Measurements from ENCODE around the gene TMPRSS4.

- no peak for TF ChIP-seq POLR2AphosphoS5 (IDR thresholded peaks at IDR 0.05; ENCODE audit: low read depth)
- TF ChIP-seq, protein P1, sequence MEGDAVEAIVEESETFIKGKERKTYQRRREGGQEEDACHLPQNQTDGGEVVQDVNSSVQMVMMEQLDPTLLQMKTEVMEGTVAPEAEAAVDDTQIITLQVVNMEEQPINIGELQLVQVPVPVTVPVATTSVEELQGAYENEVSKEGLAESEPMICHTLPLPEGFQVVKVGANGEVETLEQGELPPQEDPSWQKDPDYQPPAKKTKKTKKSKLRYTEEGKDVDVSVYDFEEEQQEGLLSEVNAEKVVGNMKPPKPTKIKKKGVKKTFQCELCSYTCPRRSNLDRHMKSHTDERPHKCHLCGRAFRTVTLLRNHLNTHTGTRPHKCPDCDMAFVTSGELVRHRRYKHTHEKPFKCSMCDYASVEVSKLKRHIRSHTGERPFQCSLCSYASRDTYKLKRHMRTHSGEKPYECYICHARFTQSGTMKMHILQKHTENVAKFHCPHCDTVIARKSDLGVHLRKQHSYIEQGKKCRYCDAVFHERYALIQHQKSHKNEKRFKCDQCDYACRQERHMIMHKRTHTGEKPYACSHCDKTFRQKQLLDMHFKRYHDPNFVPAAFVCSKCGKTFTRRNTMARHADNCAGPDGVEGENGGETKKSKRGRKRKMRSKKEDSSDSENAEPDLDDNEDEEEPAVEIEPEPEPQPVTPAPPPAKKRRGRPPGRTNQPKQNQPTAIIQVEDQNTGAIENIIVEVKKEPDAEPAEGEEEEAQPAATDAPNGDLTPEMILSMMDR (conservative IDR thresholded peaks at IDR 0.05; ENCODE audit: low read depth in 2 of 2): no peak
- TF ChIP-seq EZH2 (IDR thresholded peaks at IDR 0.05; ENCODE audit: low read depth, unreplicated experiment): no peak
- TF ChIP-seq NANOG (IDR thresholded peaks at IDR 0.05; ENCODE audit: borderline replicate concordance): no peak
- TF ChIP-seq, protein P2, sequence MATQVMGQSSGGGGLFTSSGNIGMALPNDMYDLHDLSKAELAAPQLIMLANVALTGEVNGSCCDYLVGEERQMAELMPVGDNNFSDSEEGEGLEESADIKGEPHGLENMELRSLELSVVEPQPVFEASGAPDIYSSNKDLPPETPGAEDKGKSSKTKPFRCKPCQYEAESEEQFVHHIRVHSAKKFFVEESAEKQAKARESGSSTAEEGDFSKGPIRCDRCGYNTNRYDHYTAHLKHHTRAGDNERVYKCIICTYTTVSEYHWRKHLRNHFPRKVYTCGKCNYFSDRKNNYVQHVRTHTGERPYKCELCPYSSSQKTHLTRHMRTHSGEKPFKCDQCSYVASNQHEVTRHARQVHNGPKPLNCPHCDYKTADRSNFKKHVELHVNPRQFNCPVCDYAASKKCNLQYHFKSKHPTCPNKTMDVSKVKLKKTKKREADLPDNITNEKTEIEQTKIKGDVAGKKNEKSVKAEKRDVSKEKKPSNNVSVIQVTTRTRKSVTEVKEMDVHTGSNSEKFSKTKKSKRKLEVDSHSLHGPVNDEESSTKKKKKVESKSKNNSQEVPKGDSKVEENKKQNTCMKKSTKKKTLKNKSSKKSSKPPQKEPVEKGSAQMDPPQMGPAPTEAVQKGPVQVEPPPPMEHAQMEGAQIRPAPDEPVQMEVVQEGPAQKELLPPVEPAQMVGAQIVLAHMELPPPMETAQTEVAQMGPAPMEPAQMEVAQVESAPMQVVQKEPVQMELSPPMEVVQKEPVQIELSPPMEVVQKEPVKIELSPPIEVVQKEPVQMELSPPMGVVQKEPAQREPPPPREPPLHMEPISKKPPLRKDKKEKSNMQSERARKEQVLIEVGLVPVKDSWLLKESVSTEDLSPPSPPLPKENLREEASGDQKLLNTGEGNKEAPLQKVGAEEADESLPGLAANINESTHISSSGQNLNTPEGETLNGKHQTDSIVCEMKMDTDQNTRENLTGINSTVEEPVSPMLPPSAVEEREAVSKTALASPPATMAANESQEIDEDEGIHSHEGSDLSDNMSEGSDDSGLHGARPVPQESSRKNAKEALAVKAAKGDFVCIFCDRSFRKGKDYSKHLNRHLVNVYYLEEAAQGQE (IDR thresholded peaks at IDR 0.05; ENCODE audit: unreplicated experiment): no peak
- TF ChIP-seq JUNB (IDR thresholded peaks at IDR 0.05; ENCODE audit: unreplicated experiment): no peak
- no peak for TF ChIP-seq EZH2phosphoT487 (IDR thresholded peaks at IDR 0.05; ENCODE audit: unreplicated experiment)
- TF ChIP-seq STAT1 (IDR thresholded peaks at IDR 0.05; ENCODE audit: unreplicated experiment): no peak
- no peak for TF ChIP-seq CREB1 (CRISPR knock-in tag; IDR thresholded peaks at IDR 0.05; ENCODE audit: low read depth)
- TF ChIP-seq, protein P3, sequence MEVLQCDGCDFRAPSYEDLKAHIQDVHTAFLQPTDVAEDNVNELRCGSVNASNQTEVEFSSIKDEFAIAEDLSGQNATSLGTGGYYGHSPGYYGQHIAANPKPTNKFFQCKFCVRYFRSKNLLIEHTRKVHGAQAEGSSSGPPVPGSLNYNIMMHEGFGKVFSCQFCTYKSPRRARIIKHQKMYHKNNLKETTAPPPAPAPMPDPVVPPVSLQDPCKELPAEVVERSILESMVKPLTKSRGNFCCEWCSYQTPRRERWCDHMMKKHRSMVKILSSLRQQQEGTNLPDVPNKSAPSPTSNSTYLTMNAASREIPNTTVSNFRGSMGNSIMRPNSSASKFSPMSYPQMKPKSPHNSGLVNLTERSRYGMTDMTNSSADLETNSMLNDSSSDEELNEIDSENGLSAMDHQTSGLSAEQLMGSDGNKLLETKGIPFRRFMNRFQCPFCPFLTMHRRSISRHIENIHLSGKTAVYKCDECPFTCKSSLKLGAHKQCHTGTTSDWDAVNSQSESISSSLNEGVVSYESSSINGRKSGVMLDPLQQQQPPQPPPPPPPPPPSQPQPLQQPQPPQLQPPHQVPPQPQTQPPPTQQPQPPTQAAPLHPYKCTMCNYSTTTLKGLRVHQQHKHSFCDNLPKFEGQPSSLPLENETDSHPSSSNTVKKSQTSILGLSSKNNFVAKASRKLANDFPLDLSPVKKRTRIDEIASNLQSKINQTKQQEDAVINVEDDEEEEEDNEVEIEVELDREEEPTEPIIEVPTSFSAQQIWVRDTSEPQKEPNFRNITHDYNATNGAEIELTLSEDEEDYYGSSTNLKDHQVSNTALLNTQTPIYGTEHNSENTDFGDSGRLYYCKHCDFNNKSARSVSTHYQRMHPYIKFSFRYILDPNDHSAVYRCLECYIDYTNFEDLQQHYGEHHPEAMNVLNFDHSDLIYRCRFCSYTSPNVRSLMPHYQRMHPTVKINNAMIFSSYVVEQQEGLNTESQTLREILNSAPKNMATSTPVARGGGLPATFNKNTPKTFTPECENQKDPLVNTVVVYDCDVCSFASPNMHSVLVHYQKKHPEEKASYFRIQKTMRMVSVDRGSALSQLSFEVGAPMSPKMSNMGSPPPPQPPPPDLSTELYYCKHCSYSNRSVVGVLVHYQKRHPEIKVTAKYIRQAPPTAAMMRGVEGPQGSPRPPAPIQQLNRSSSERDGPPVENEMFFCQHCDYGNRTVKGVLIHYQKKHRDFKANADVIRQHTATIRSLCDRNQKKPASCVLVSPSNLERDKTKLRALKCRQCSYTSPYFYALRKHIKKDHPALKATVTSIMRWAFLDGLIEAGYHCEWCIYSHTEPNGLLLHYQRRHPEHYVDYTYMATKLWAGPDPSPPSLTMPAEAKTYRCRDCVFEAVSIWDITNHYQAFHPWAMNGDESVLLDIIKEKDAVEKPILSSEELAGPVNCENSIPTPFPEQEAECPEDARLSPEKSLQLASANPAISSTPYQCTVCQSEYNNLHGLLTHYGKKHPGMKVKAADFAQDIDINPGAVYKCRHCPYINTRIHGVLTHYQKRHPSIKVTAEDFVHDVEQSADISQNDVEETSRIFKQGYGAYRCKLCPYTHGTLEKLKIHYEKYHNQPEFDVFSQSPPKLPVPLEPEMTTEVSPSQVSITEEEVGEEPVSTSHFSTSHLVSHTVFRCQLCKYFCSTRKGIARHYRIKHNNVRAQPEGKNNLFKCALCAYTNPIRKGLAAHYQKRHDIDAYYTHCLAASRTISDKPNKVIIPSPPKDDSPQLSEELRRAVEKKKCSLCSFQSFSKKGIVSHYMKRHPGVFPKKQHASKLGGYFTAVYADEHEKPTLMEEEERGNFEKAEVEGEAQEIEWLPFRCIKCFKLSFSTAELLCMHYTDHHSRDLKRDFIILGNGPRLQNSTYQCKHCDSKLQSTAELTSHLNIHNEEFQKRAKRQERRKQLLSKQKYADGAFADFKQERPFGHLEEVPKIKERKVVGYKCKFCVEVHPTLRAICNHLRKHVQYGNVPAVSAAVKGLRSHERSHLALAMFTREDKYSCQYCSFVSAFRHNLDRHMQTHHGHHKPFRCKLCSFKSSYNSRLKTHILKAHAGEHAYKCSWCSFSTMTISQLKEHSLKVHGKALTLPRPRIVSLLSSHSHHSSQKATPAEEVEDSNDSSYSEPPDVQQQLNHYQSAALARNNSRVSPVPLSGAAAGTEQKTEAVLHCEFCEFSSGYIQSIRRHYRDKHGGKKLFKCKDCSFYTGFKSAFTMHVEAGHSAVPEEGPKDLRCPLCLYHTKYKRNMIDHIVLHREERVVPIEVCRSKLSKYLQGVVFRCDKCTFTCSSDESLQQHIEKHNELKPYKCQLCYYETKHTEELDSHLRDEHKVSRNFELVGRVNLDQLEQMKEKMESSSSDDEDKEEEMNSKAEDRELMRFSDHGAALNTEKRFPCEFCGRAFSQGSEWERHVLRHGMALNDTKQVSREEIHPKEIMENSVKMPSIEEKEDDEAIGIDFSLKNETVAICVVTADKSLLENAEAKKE (CRISPR knock-in tag; IDR thresholded peaks at IDR 0.05): no peak
Observed at GRCh38 chr11:118135051-118135795, 58.3 kb downstream of the TMPRSS4 start.
